Measurements from ENCODE around the gene GALNT3. TPM values are rescaled to one million over a fixed set of nuclear protein-coding genes. Genes with fewer than 3 reads are reported as not detected.

GALNT3 gene
- total RNA-seq, 1 donor from 2014 or later: 28.8 TPM

DNA sequence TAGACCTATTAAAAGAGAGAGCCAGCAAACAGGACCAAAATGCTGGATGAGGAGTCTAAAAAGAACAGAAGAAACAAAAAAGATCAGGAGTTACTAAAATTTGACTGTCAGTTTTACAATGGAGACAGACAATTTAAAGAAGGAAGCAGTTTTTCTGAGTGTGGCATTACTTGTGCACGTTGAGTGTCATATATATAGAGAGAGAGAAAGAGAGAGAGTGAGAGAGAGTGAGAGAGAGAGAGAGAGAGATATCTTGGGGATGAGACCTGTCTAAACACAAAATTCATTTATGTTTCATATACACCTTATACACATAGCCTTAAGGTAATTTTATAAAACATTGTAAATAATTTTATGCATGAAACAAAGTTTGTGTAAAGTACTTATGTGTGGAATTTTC, 2.1 kb upstream of the GALNT3 start:
- H3K27me3 Mint-ChIP-seq: peaks cover 47% of the 10 kb centered on the region

DNA sequence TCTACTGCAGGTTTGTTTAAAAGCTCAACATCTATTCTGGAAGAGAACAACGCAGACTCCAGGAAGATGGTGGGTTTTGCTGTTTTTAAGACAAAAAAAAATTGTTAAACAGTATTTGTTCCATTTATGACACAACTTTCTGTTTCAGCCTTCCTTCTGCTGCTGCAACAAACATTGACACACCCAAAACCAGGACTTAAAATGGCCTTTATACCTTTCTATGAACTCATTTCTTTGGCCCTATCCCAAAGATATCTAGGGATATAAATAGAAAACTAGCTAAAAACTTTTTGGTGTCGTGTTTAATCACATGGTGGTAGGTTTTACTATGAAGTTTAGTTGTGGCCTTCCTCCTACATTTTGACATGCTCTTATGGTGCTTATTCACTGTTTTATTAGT, 964 bp upstream of the GALNT3 start:
- Mint-ChIP-seq H3K4me3 (peak overlapping the region; percentile 92), H3K9me3 (no peaks in the 10 kb centered on the region), H3K27ac (peak overlapping the region; percentile 96), H3K36me3 (peaks cover 3% of the 10 kb centered on the region), H3K4me1 (ENCODE audit: unreplicated experiment) (peaks cover 4% of the 10 kb centered on the region), H3K27me3 (peaks cover 47% of the 10 kb centered on the region)
- no peak for DNase-seq (ENCODE audit: extremely low spot score, unreplicated experiment)
- TF ChIP-seq CTCF (conservative IDR thresholded peaks at IDR 0.05): no peak

More for the DNA sequence above, 2.1 kb upstream of the GALNT3 start:
- peaks cover 3% of the 10 kb centered on the region for H3K36me3 Mint-ChIP-seq
- peaks cover 4% of the 10 kb centered on the region for H3K4me1 Mint-ChIP-seq (ENCODE audit: unreplicated experiment)
- DNase-seq (ENCODE audit: extremely low spot score, unreplicated experiment): no peak
- H3K9me3 Mint-ChIP-seq: no peaks in the 10 kb centered on the region
- no peak for TF ChIP-seq CTCF (conservative IDR thresholded peaks at IDR 0.05)
- no peak overlapping the region for H3K27ac Mint-ChIP-seq
- H3K4me3 Mint-ChIP-seq: no peak overlapping the region

DNA sequence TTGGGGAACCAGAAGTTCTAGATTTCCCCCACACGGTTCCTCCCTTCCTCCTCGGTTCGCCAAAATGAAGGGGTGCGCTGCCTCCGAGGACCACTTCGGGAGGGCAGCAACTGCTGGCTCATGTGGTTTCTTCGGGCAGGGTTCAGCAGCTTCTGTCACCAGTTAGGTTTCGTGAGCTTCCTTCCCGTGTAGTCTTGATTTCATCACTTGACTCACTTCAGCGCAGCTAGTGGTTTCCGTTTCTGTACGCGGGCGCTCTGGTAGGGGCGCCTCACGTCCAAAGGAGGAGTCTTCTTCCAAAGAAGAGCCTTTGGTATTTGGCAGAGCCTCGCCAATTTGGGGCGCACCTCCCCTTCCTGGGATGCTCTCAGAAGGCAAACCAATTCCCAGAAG, 485 bp upstream of the GALNT3 start:
- H3K4me3 Mint-ChIP-seq: peak overlapping the region; percentile 92
- TF ChIP-seq CTCF (conservative IDR thresholded peaks at IDR 0.05): no peak
- no peak for DNase-seq (ENCODE audit: extremely low spot score, unreplicated experiment)
- peaks cover 47% of the 10 kb centered on the region for H3K27me3 Mint-ChIP-seq
- H3K36me3 Mint-ChIP-seq: peaks cover 3% of the 10 kb centered on the region
- peaks cover 4% of the 10 kb centered on the region for H3K4me1 Mint-ChIP-seq (ENCODE audit: unreplicated experiment)
- H3K27ac Mint-ChIP-seq: peak overlapping the region; percentile 96
- H3K9me3 Mint-ChIP-seq: no peaks in the 10 kb centered on the region

DNA sequence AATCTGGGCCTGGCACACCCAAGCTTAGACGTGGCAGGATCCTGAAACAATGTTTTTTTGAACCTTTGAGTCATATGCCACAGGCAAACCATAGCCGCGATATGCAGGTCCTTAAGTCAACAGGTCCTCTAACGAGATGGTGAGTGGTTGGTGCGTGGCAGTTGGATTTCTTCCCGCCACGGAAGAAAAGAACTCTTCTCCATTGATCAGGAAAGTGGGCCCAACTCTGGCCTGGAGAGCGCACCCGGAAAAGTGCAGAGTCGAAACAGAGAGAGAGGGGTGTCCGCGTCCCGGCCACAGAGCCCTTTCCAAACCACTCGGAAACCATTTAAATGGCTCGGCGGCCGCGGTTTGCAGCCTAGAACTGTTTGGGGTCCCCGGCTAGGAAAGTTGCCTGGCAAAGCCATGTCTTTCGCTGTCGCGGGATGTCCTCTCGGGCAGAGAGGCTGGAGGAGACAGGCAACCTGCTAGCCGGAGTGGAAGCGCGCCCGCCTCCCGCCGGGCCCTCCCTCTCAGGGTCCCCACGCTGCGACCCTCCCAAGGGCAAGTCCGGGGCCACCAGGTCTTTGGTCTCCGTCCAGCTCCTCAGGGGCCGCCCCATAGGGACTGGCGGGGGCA, 777 bp downstream of the GALNT3 start:
- H3K27me3 Mint-ChIP-seq: peaks cover 47% of the 10 kb centered on the region
- H3K27ac Mint-ChIP-seq: peak overlapping the region; percentile 99
- peaks cover 4% of the 10 kb centered on the region for H3K4me1 Mint-ChIP-seq (ENCODE audit: unreplicated experiment)
- peaks cover 3% of the 10 kb centered on the region for H3K36me3 Mint-ChIP-seq
- no peak for DNase-seq (ENCODE audit: extremely low spot score, unreplicated experiment)
- H3K9me3 Mint-ChIP-seq: no peaks in the 10 kb centered on the region
- peak overlapping the region; percentile 100 for H3K4me3 Mint-ChIP-seq
- TF ChIP-seq CTCF (conservative IDR thresholded peaks at IDR 0.05): no peak

GRCh38 chr2:165792104-165792454, 2.0 kb downstream of the GALNT3 start:
- TF ChIP-seq CTCF (conservative IDR thresholded peaks at IDR 0.05): no peak
- peaks cover 44% of the 10 kb centered on the region for H3K27me3 Mint-ChIP-seq
- H3K4me1 Mint-ChIP-seq (ENCODE audit: unreplicated experiment): peaks cover 4% of the 10 kb centered on the region
- peaks cover 3% of the 10 kb centered on the region for H3K36me3 Mint-ChIP-seq
- peak overlapping the region; percentile 84 for H3K4me3 Mint-ChIP-seq
- H3K9me3 Mint-ChIP-seq: no peaks in the 10 kb centered on the region
- DNase-seq (ENCODE audit: extremely low spot score, unreplicated experiment): no peak
- H3K27ac Mint-ChIP-seq: peak overlapping the region; percentile 99
